HepG2 (cell line): ENCODE results near the gene TXNIP. TPM values are rescaled to one million over a fixed set of nuclear protein-coding genes. Genes with fewer than 3 reads are reported as not detected.

Source experiments
- ATAC-seq: fragments of 200-7000 bp; cut with Tn5 transposase; 3 replicates; pipeline ENCODE4 v1.9.1; 2020; ENCODE audit warnings: mild to moderate bottlenecking, moderate library complexity
- BruUV-seq: library from RNA; stranded (reverse); fragments of 400-500 nt; replicated peaks from 2 replicates; lab custom pipeline; 2021; lab: Mats Ljungman, UMichigan
- CTCF ChIA-PET: fragments of 300-600 bp; formaldehyde crosslinking; extraction: SDS; loops from one replicate; lab custom pipeline; 2021; ENCODE audit warnings: low total read pairs, inconsistent platforms, low intra/inter-chr PET ratio; lab: Yijun Ruan, JAX
- POLR2A ChIA-PET: fragments of 350-600 bp; sonication (Branson Sonifier 250); formaldehyde crosslinking; loops from one replicate; lab custom pipeline; 2020; ENCODE audit warnings: antibody characterized with exemption, inconsistent platforms; lab: Yijun Ruan, JAX
- DNase-seq: peaks from one replicate; pipeline ENCODE4 v3.0.0-alpha.2; 2015; ENCODE audit warnings: low spot score
- FAIRE-seq: peaks from 3 replicates; lab custom pipeline; 2011; peaks lifted over from hg19 to GRCh38; lab: Jason Lieb, UNC
- H2AFZ ChIP-seq: one replicate; pipeline ENCODE4 v1.6.1; 2011; ENCODE audit warnings: low read length, inconsistent platforms
- H3K27ac ChIP-seq: fragments of 300-600 bp; 3 replicates; pipeline ENCODE4 v1.8.0; 2011; ENCODE audit warnings: mixed run types, mild to moderate bottlenecking, mixed read lengths, low read length, inconsistent platforms; ENCODE audit not compliant: insufficient read depth; ENCODE audit errors: extremely low read length
- H3K27me3 ChIP-seq, 2 experiments: fragments of 200-600 bp in 1 of 2; 2 replicates in 1 of 2; 3 replicates in 1 of 2; pipeline versions ENCODE4 v1.6.0 to v1.8.0; 2011; ENCODE audit warnings: low read length in 2 of 2, mild to moderate bottlenecking in 2 of 2, moderate library complexity in 2 of 2, inconsistent platforms in 1 of 2; ENCODE audit not compliant: insufficient read depth in 2 of 2, control insufficient read depth in 1 of 2
- H3K36me3 ChIP-seq, 2 experiments: fragments of 200-600 bp in 1 of 2; replicated peaks in 1 of 2; 2 replicates in 1 of 2; 3 replicates in 1 of 2; pipeline versions ENCODE4 v1.5.1 to v1.8.0; 2011; ENCODE audit warnings: low read length in 2 of 2, inconsistent platforms in 1 of 2; ENCODE audit not compliant: insufficient read depth in 2 of 2, control insufficient read depth in 1 of 2
- H3K4me1 ChIP-seq: 2 replicates; pipeline ENCODE4 v1.5.1; 2012; ENCODE audit warnings: low read length, inconsistent platforms; ENCODE audit not compliant: insufficient read depth
- H3K4me2 ChIP-seq: 2 replicates; pipeline ENCODE4 v1.6.0; 2011; ENCODE audit warnings: low read depth, low read length, inconsistent platforms
- H3K4me3 ChIP-seq, 3 experiments: fragments of 200-600 bp in 1 of 3; sonication (generic), shearing (Covaris generic) in 1 of 3; replicated peaks in 1 of 3; 2 replicates each; pipeline ENCODE4 v1.5.1; 2011 to 2016; ENCODE audit warnings: low read length in 3 of 3, inconsistent platforms in 2 of 3, low read depth in 2 of 3, mild to moderate bottlenecking in 2 of 3, control low read depth in 1 of 3, mixed read lengths in 1 of 3; ENCODE audit not compliant: insufficient read depth in 1 of 3
- H3K79me2 ChIP-seq: one replicate; pipeline ENCODE4 v1.6.1; 2011; ENCODE audit warnings: low read length, inconsistent platforms; ENCODE audit not compliant: insufficient read depth
- H3K9ac ChIP-seq: 2 replicates; pipeline ENCODE4 v1.6.0; 2011; ENCODE audit warnings: mild to moderate bottlenecking, low read depth, low read length, inconsistent platforms; ENCODE audit not compliant: insufficient read depth
- H3K9me3 ChIP-seq: 2 replicates; pipeline ENCODE4 v1.5.1; 2012; ENCODE audit warnings: mild to moderate bottlenecking, low read length
- H4K20me1 ChIP-seq: 2 replicates; pipeline ENCODE4 v1.6.0; 2011; ENCODE audit warnings: inconsistent platforms, mild to moderate bottlenecking, low read length, moderate library complexity; ENCODE audit not compliant: insufficient read depth
- CCDC6 ChIP-seq: sonication (generic); formaldehyde crosslinking; IDR thresholded peaks from 2 replicates; pipeline ENCODE4 v1.8.1; 2022; ENCODE audit warnings: mild to moderate bottlenecking, missing genetic modification reagents, moderate library complexity
- MATR3 ChIP-seq: sonication (generic); formaldehyde crosslinking; IDR thresholded peaks from 2 replicates; pipeline ENCODE4 v1.4.0; 2020; ENCODE audit warnings: missing genetic modification reagents
- MBNL3 ChIP-seq: fragments of 250-450 bp; sonication (Bioruptor Pico); conservative IDR thresholded peaks from 2 replicates; pipeline ENCODE4 v1.8.0; 2022; ENCODE audit warnings: mild to moderate bottlenecking, inconsistent platforms
- RFX1 ChIP-seq: fragments of 450-650 bp; IDR thresholded peaks from 2 replicates; pipeline ENCODE4 v1.6.1; 2017
- SALL2 ChIP-seq: sonication (generic); formaldehyde crosslinking; IDR thresholded peaks from 2 replicates; pipeline ENCODE4 v1.8.1; 2023; ENCODE audit warnings: mild to moderate bottlenecking, missing genetic modification reagents, inconsistent platforms
- ZFP82 ChIP-seq: sonication (generic); formaldehyde crosslinking; IDR thresholded peaks from 2 replicates; pipeline ENCODE4 v1.5.1; 2020; ENCODE audit warnings: mild to moderate bottlenecking, missing genetic modification reagents, borderline replicate concordance
- ZKSCAN5 ChIP-seq: sonication (generic); formaldehyde crosslinking; IDR thresholded peaks from 2 replicates; pipeline ENCODE4 v1.5.1; 2020; ENCODE audit warnings: mild to moderate bottlenecking, missing genetic modification reagents
- ZNF577 ChIP-seq: sonication (generic); formaldehyde crosslinking; IDR thresholded peaks from 2 replicates; pipeline ENCODE4 v1.4.0; 2020; ENCODE audit warnings: mild to moderate bottlenecking, low read depth, missing genetic modification reagents, borderline replicate concordance
- ZNF737 ChIP-seq: sonication (generic); formaldehyde crosslinking; IDR thresholded peaks from 2 replicates; pipeline ENCODE4 v1.5.0; 2020; ENCODE audit warnings: missing genetic modification reagents, mild to moderate bottlenecking, borderline replicate concordance
- WGBS: methylation state at CpG from one replicate; pipeline ENCODE4 v1.1.6; 2017; ENCODE audit warnings: low lambda C conversion rate; 5-methylcytosine and 5-hydroxymethylcytosine counted together
- in situ Hi-C: cut with HindIII; loops from 2 replicates; pipeline ENCODE4 v1.10.0; 2017; ENCODE audit warnings: low pct_unique_long_range_greater_than_20kb; ENCODE audit not compliant: extremely low pct_ligation_motif_present
- intact Hi-C: fragments of 100-400 bp; cut with micrococcal nuclease; formaldehyde crosslinking; loops from one replicate; pipeline ENCODE4 v1.10.0; 2022; ENCODE audit not compliant: unreplicated experiment
- polyA plus RNA-seq, 8 experiments: library from polyadenylated mRNA; depleted of rRNA in 3 of 8; stranded (reverse) in 7 of 8; unstranded in 1 of 8; fragments of >200 nt; fragmentation: Illumina TruSeq in 4 of 8; extraction: Trizol in 4 of 8; gene quantifications; 2 replicates each; pipeline versions ENCODE4 v1.2.1 to v1.2.3, GENCODE V29; 2011 to 2016; ENCODE audit warnings: low read depth in 4 of 8, missing spikeins in 1 of 8, mixed read lengths in 1 of 8; ENCODE audit not compliant: insufficient read depth in 1 of 8
- total RNA-seq, 5 experiments: library from RNA; depleted of rRNA; stranded (reverse); fragments of >200 nt; fragmentation: Illumina TruSeq; extraction: Trizol; gene quantifications; 2 replicates each; pipeline ENCODE4 v1.2.3, GENCODE V29; 2016; ENCODE audit warnings: low read depth in 1 of 5
- TF ChIP-seq, protein P1 (sequence below): sonication (generic); formaldehyde crosslinking; conservative IDR thresholded peaks from 2 replicates; pipeline ENCODE4 v1.8.0; 2022; ENCODE audit warnings: low read depth, missing genetic modification reagents

The TXNIP gene
- total and polyA plus RNA-seq, 2 of the 13 experiments (the other 11 are each of a cell fraction or from before 2014, with no cell fraction given), result 24.4 to 237 TPM

DNA sequence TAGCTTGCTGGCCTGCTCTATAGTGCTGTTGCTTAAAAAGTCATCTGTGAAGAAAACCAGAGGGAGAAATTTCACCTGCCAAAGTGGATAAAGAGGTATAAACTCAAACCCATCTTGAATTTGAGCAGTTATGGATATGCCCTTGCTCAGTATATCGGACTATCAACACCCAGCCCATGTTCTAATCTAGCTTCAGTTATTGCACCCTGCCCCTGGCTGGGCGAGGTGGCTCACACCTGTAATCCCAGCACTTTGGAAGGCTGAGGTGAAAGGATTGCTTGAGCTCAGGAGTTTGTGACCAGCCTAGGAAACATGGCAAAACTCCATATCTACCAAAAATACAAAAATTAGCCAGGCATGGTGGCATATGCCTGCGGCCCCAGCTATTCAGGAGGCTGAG, 51.8 kb downstream of the TXNIP start:
- Histone ChIP-seq H3K27me3 (no peaks in the 10 kb centered on the region), H3K4me2 (no peak overlapping the region), H3K4me3 (no peak overlapping the region), H3K4me1 (peaks cover 6% of the 10 kb centered on the region), H4K20me1 (no peaks in the 10 kb centered on the region), H3K9ac (no peak overlapping the region), H3K36me3 (peaks cover 3 to 20% of the 10 kb centered on the region in 2 experiments; a peak in 4 of 5 replicates), H3K9me3 (no peaks in the 10 kb centered on the region), H3K27ac (no peak overlapping the region), H2AFZ (no peak overlapping the region), H3K79me2 (no peaks in the 10 kb centered on the region)
- ChIA-PET POLR2A (no interaction called here), CTCF (no interaction called here)
- no TSS peak for BruUV-seq
- FAIRE-seq, result no peak
- intact Hi-C loops, result no loop called here
- in situ Hi-C loops, result no loop called here
- no peak for DNase-seq
- no peak for ATAC-seq
- TF ChIP-seq RFX1 (no peak), ZNF737 (CRISPR knock-in tag) (no peak), MBNL3 (CRISPR knock-in tag) (no peak), SALL2 (CRISPR knock-in tag) (no peak), ZNF577 (no peak), MATR3 (CRISPR knock-in tag) (no peak), ZFP82 (CRISPR knock-in tag) (no peak), ZKSCAN5 (CRISPR knock-in tag) (no peak), CCDC6 (CRISPR knock-in tag) (no peak)
- TF ChIP-seq, protein P1, sequence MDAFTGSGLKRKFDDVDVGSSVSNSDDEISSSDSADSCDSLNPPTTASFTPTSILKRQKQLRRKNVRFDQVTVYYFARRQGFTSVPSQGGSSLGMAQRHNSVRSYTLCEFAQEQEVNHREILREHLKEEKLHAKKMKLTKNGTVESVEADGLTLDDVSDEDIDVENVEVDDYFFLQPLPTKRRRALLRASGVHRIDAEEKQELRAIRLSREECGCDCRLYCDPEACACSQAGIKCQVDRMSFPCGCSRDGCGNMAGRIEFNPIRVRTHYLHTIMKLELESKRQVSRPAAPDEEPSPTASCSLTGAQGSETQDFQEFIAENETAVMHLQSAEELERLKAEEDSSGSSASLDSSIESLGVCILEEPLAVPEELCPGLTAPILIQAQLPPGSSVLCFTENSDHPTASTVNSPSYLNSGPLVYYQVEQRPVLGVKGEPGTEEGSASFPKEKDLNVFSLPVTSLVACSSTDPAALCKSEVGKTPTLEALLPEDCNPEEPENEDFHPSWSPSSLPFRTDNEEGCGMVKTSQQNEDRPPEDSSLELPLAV (CRISPR knock-in tag), result no peak
- 96% methylated on average over 3 of the region's 3 CpGs for WGBS
